Measurements from ENCODE around the gene PADI3. TPM values are rescaled to one million over a fixed set of nuclear protein-coding genes. Genes with fewer than 3 reads are reported as not detected.

The PADI3 gene
- total and polyA plus RNA-seq, 2 of the 8 experiments (the other 6 are each of a cell fraction or from before 2014, with no cell fraction given) = 0.37 to 0.94 TPM

- peak overlapping the region; percentile 12; the same call in 1 of the 2 replicates for H2BK12ac ChIP-seq (ENCODE audit: low read depth, low read length)
- H2BK5ac ChIP-seq (ENCODE audit: low read depth, low read length) = no peak overlapping the region
- H3K9me3 ChIP-seq (ENCODE audit: insufficient read depth in 2 of 2, low read depth in 1 of 2, low read length in 1 of 2) = no peaks in the 10 kb centered on the region
- H3K18ac ChIP-seq (ENCODE audit: extremely low read depth, low read length) = no peak overlapping the region
- H3K4ac ChIP-seq (replicated peaks; ENCODE audit: insufficient read length, low read depth, low read length) = no peak overlapping the region
- no peak overlapping the region for H3K9ac ChIP-seq (replicated peaks in 1 of 4; ENCODE audit: extremely low read depth in 1 of 4, low read depth in 3 of 4, low read length in 3 of 4)
- no peak overlapping the region for H4K91ac ChIP-seq (replicated peaks; ENCODE audit: insufficient read length, low read length)
- H3K4me1 ChIP-seq (replicated peaks in 1 of 4; ENCODE audit: control insufficient read depth in 3 of 4, insufficient read depth in 4 of 4, low read length in 3 of 4) = no peaks in the 10 kb centered on the region; a peak in 1 of 7 replicates
- H2AK5ac ChIP-seq (ENCODE audit: low read depth, low read length) = no peak overlapping the region; the same call in 1 of the 2 replicates
- H3K79me2 ChIP-seq (ENCODE audit: control insufficient read depth in 1 of 2, insufficient read depth in 2 of 2, low read length in 2 of 2) = no peaks in the 10 kb centered on the region
- 86% methylated on average over 20 of the region's 22 CpGs; no CpG with 5 or more reads in 1 of the 2 experiments for WGBS, 2 experiments (ENCODE audit: extremely low coverage in 1 of 2, insufficient coverage in 1 of 2, insufficient read length in 1 of 2, insufficient replicate concordance in 2 of 2, low coverage in 1 of 2, low lambda C conversion rate in 2 of 2, missing lambda C conversion rate in 1 of 2)
- H4K8ac ChIP-seq (ENCODE audit: extremely low read depth, insufficient read depth, low read length) = no peak overlapping the region; the same call in 1 of the 2 replicates
- H3K4me2 ChIP-seq (ENCODE audit: insufficient read depth in 1 of 2, low read depth in 2 of 2, low read length in 2 of 2) = no peak overlapping the region
- no peak for FAIRE-seq
- H4K5ac ChIP-seq (ENCODE audit: insufficient read length, low read depth, low read length) = no peak overlapping the region
- H3K23ac ChIP-seq (ENCODE audit: insufficient read length) = no peak overlapping the region
- H3K36me3 ChIP-seq (ENCODE audit: control insufficient read depth in 2 of 4, insufficient read depth in 4 of 4, low read length in 3 of 4) = no peaks in the 10 kb centered on the region
- no peak overlapping the region for H2BK120ac ChIP-seq (replicated peaks; ENCODE audit: low read depth, low read length)
- no peaks in the 10 kb centered on the region; a peak in 1 of 7 replicates for H3K27me3 ChIP-seq (replicated peaks in 1 of 4; ENCODE audit: control insufficient read depth in 3 of 4, extremely low read depth in 1 of 4, insufficient read depth in 3 of 4, low read length in 3 of 4)
- POLR2A ChIA-PET (ENCODE audit: partially characterized antibody) = no interaction called here
- no peak overlapping the region for H3K56ac ChIP-seq (replicated peaks; ENCODE audit: insufficient read length, low read depth, low read length)
- H3K4me3 ChIP-seq (ENCODE audit: extremely low read depth in 1 of 4, insufficient read depth in 2 of 4, low read depth in 3 of 4, low read length in 4 of 4) = no peak overlapping the region
- CTCF ChIA-PET (ENCODE audit: partially characterized antibody) = interaction anchor here (0.5 to 11.9 kb wide), 5 partner anchors 43 to 106 kb away, joined by 3 to 339 read pairs (median 4); partner anchors contain the start of gene PADI2
- no peak overlapping the region for H2AFZ ChIP-seq (ENCODE audit: low read length)
- DNase-seq (ENCODE audit: low read depth in 1 of 2, low spot score in 2 of 2) = no peak
- no peak overlapping the region for H2BK15ac ChIP-seq (ENCODE audit: low read length)
- no peak overlapping the region for H3K27ac ChIP-seq (ENCODE audit: low read depth, low read length)
- no peaks in the 10 kb centered on the region for H3K23me2 ChIP-seq (ENCODE audit: low read depth, low read length)
- H3K79me1 ChIP-seq (ENCODE audit: low read depth, low read length) = no peaks in the 10 kb centered on the region
- 0 out of 2 replicates have a peak overlapping the region, but pooled peaks have one; percentile 48 for H2BK20ac ChIP-seq (ENCODE audit: low read length)
- H3K14ac ChIP-seq (ENCODE audit: insufficient read length) = no peak overlapping the region
- no peaks in the 10 kb centered on the region for H4K20me1 ChIP-seq (replicated peaks in 1 of 2; ENCODE audit: control insufficient read depth in 1 of 2, insufficient read depth in 2 of 2, low read length in 2 of 2)
- no peak for TF ChIP-seq POLR2A (IDR thresholded peaks at IDR 0.05; ENCODE audit: control extremely low read depth in 1 of 2, low read depth in 2 of 2, low read length in 2 of 2)
- no peak for TF ChIP-seq BRCA1 (IDR thresholded peaks at IDR 0.05; ENCODE audit: low read depth, low read length)
- TF ChIP-seq EGR1 (IDR thresholded peaks at IDR 0.05; ENCODE audit: borderline replicate concordance, low read depth, low read length) = no peak
- TF ChIP-seq ZNF274 (IDR thresholded peaks at IDR 0.05; ENCODE audit: borderline replicate concordance, extremely low read depth, low read length) = no peak
- no peak for TF ChIP-seq SRF (IDR thresholded peaks at IDR 0.05; ENCODE audit: low read depth, low read length)
- no peak for TF ChIP-seq SIX5 (IDR thresholded peaks at IDR 0.05; ENCODE audit: low read depth, low read length)
- TF ChIP-seq TAF7 (optimal IDR thresholded peaks at IDR 0.05; ENCODE audit: borderline replicate concordance, low read depth, low read length) = no peak
- no peak for TF ChIP-seq RAD21 (IDR thresholded peaks at IDR 0.05 in 1 of 2, conservative IDR thresholded peaks at IDR 0.05 in 1 of 2; ENCODE audit: low read depth in 2 of 2, low read length in 2 of 2)
- no peak for TF ChIP-seq CBX5 (IDR thresholded peaks at IDR 0.05; ENCODE audit: low read depth, low read length)
- TF ChIP-seq CHD2 (IDR thresholded peaks at IDR 0.05; ENCODE audit: low read length) = no peak
- no peak for TF ChIP-seq YY1 (IDR thresholded peaks at IDR 0.05; ENCODE audit: low read depth, low read length)
- TF ChIP-seq JUN (IDR thresholded peaks at IDR 0.05; ENCODE audit: low read depth, low read length) = no peak
- no peak for TF ChIP-seq MAX (IDR thresholded peaks at IDR 0.05)
Measured at GRCh38 chr1:17232759-17233661, 15.9 kb upstream of the PADI3 start.

Measured in H1 (cell line).